ENCODE results near the gene NRG2.

NRG2 gene

DNA sequence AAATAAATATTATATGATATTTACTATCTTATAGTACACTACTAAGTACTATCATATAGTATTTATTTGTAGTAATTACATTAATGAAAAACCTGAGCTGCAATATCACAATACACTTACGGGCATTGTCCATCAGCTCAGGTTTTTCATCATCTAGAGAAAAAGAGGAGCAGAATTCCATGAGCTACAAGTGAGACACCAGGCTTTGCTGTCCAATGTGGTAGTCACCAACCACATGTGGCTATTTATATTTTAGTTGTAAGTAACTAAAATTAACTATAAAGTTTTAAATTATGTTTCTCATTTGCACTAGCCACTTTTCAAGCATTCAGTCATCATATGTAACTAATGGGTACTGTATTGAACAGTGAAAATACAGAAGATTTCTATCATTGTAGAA lies 13.8 kb upstream of the NRG2 start:
- no peak for DNase-seq (ENCODE audit: insufficient read length)
- FAIRE-seq = no peak
- TF ChIP-seq TAF1 (IDR thresholded peaks at IDR 0.05; ENCODE audit: borderline replicate concordance, low read depth, low read length) = no peak
- no peak for TF ChIP-seq POLR2AphosphoS5 (IDR thresholded peaks at IDR 0.05; ENCODE audit: low read depth, low read length)

DNA sequence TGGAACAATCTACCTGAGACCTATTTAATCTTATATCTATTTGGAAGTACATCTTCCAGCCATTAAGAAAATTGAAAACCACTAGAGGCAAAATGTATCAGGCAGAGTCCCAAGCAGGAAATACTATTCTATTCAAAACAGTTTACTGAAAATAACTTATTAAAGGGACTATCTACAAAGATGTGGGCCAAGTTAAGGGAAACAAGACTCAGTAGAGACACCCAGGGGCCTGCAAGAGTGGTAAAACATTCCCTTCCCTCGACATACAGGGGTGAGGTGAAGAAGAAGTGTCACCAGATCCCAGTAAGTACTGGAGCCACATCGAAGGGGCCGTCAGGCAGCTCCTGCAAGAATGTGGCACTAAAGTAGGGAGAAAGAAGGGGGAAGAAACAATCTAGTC lies 12.1 kb upstream of the NRG2 start:
- FAIRE-seq = no peak

DNA sequence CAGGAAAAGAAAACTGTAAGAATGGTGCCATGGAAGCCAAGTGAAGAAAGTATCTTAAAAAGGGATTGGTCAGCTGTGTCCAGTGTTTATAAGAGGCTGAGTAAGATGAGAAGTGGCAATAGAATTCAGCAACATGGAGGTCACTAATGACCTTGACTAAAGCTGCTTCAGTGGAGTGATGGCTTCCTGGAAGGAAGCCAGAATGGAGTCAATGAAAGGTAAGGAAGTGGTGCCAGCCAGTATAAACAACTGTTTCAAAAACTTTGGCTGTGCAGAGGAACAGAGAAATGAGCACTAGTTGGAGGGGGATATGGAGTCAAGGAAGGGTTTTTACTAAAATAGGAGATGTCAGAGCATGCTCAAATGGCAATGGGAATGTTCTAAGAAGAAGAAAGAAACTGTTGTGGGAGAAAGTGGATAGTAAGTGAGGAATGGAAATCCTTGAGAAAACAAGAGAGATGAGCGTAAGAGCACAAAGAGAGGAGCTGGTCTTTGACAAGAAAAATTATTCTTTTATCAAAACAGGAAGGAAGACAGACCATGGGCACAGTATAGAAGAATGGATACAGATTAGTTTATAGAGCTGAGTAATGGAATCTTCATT lies 11.1 kb upstream of the NRG2 start:
- TF ChIP-seq POLR2A (IDR thresholded peaks at IDR 0.05; ENCODE audit: low read depth, low read length) (no peak), TAF1 (IDR thresholded peaks at IDR 0.05; ENCODE audit: borderline replicate concordance, low read depth, low read length) (no peak)
- no peak for FAIRE-seq
- DNase-seq (ENCODE audit: insufficient read length) = no peak

More for the DNA sequence above, 12.1 kb upstream of the NRG2 start:
- TF ChIP-seq POLR2A (IDR thresholded peaks at IDR 0.05; ENCODE audit: low read depth, low read length) = no peak
- no peak for TF ChIP-seq TAF1 (IDR thresholded peaks at IDR 0.05; ENCODE audit: borderline replicate concordance, low read depth, low read length)
- TF ChIP-seq POLR2AphosphoS5 (IDR thresholded peaks at IDR 0.05; ENCODE audit: low read depth, low read length) = no peak
- no peak for DNase-seq (ENCODE audit: insufficient read length)

DNA sequence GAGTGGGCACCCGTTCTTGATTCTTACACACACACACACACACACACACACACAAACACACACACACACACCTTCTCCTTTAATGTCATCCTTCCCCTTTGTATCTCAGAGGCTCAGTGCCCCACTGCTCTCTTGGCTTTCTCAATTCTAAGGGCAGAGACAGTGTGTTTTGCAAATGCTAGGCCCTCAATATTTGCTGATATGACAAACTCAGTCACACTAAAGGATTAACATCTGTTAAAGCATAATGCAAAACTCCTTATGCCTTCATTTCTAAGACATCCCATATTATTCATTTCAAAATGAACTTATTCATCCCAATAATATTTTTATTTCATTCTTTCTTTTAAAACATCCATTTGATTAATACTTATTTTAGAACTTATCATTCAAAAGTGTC lies 8.9 kb upstream of the NRG2 start:
- DNase-seq (ENCODE audit: insufficient read length) (no peak), FAIRE-seq (no peak)
- TF ChIP-seq TAF1 (IDR thresholded peaks at IDR 0.05; ENCODE audit: borderline replicate concordance, low read depth, low read length) (no peak), POLR2AphosphoS5 (IDR thresholded peaks at IDR 0.05; ENCODE audit: low read depth, low read length) (no peak), POLR2A (IDR thresholded peaks at IDR 0.05; ENCODE audit: low read depth, low read length) (no peak)

DNA sequence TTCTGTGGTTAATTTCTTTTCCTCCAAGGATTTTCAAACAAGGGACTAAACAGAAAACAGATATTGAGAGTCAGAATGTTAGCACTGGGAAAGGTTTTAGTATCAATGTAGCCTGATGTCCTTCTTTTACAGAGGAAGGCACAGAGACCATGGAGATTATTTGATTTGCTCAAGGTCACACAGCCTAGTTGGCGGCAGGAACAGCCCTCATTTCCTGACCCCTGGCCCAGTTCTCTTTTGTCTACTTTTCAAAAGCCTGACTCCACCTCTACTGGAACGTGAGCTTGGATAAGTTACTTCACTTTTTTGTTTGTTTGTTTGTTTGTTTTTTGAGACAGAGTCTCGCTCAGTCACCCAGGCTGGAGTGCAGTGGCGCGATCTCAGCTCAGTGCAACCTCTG lies 6.6 kb upstream of the NRG2 start:
- FAIRE-seq = no peak
- DNase-seq (ENCODE audit: insufficient read length) = no peak
- TF ChIP-seq POLR2A (IDR thresholded peaks at IDR 0.05; ENCODE audit: low read depth, low read length) (no peak), POLR2AphosphoS5 (IDR thresholded peaks at IDR 0.05; ENCODE audit: low read depth, low read length) (no peak), TAF1 (IDR thresholded peaks at IDR 0.05; ENCODE audit: borderline replicate concordance, low read depth, low read length) (no peak)

DNA sequence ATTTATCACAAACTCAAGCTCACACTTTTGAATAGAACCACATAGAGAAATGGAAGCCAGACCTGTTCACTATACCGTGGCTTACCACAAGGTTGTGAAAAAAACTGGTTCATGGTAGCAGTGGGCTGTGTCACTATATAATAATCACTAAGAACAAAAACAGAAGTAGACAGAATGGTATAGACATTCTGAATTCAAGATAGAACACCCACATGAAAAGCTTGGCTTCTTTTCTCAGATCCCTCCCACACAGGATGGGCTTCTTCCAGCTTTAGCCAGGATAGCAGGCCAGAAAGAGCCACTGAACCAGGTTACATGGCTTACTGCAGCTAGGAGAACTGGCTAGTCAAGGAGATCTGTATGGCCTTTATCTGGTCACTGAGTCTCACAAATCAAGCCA lies 6.1 kb upstream of the NRG2 start:
- DNase-seq (ENCODE audit: insufficient read length) (no peak), FAIRE-seq (no peak)
- TF ChIP-seq POLR2AphosphoS5 (IDR thresholded peaks at IDR 0.05; ENCODE audit: low read depth, low read length) (no peak), TAF1 (IDR thresholded peaks at IDR 0.05; ENCODE audit: borderline replicate concordance, low read depth, low read length) (no peak), POLR2A (IDR thresholded peaks at IDR 0.05; ENCODE audit: low read depth, low read length) (no peak)

DNA sequence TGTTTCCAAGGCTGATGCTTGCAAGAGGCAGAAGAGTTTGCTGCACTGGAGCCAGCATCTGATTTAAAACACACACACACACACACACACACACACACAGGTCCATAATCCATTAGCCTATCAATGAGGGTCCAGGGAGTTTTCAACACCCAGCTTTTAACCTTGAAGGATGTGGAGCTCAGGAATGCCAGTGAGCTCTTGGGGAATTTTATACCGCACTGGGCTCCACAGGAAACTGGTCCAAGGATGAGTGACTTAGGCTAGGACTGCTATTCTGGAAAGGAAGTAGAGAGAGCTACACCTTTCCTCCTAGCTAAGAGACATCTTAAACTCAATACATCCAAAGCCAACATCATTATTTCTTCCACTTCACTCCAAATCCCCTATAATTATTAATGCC lies 942 bp upstream of the NRG2 start:
- FAIRE-seq = no peak
- TF ChIP-seq POLR2AphosphoS5 (IDR thresholded peaks at IDR 0.05; ENCODE audit: low read depth, low read length) = no peak
- no peak for DNase-seq (ENCODE audit: insufficient read length)

DNA sequence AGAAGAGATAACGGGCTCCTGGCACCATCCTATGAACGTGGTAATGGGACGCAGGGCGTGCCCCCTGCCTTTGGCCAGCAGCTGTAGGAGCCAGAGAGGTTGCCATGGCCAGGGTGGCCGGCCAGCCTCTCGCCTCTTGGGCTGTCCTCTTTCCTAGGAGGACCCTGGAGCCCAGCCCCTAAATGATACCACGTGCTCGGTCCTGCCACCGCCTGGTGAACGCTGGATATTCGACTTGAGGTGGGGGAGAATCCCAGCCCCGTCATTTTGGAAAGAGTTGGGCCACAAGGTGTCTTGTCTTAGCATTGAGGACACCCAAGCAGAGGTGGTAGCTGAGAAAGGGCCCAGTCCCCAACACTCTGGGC lies 391 bp upstream of the NRG2 start:
- DNase-seq (ENCODE audit: insufficient read length) = no peak
- peak; percentile 89 for FAIRE-seq
- TF ChIP-seq POLR2AphosphoS5 (IDR thresholded peaks at IDR 0.05; ENCODE audit: low read depth, low read length) (no peak), POLR2A (IDR thresholded peaks at IDR 0.05; ENCODE audit: low read depth, low read length) (no peak), TAF1 (IDR thresholded peaks at IDR 0.05; ENCODE audit: borderline replicate concordance, low read depth, low read length) (no peak)

DNA sequence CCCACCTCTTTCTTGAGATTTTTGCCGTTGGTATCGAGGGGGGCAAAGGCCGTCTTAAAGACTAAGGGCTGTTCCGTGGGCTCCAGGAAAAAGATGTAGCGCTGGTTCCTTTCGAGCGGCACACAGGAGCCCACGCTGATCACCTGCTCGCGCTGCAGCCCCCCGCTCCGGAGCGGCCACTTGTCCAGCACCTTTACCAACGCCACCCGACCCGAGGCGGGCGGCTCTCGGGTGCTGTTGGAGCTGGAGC lies 781 bp downstream of the NRG2 start:
- FAIRE-seq = no peak
- no peak for TF ChIP-seq POLR2A (IDR thresholded peaks at IDR 0.05; ENCODE audit: low read depth, low read length)
- no peak for TF ChIP-seq TAF1 (IDR thresholded peaks at IDR 0.05; ENCODE audit: borderline replicate concordance, low read depth, low read length)
- TF ChIP-seq POLR2AphosphoS5 (IDR thresholded peaks at IDR 0.05; ENCODE audit: low read depth, low read length) = no peak
- no peak for DNase-seq (ENCODE audit: insufficient read length)

DNA sequence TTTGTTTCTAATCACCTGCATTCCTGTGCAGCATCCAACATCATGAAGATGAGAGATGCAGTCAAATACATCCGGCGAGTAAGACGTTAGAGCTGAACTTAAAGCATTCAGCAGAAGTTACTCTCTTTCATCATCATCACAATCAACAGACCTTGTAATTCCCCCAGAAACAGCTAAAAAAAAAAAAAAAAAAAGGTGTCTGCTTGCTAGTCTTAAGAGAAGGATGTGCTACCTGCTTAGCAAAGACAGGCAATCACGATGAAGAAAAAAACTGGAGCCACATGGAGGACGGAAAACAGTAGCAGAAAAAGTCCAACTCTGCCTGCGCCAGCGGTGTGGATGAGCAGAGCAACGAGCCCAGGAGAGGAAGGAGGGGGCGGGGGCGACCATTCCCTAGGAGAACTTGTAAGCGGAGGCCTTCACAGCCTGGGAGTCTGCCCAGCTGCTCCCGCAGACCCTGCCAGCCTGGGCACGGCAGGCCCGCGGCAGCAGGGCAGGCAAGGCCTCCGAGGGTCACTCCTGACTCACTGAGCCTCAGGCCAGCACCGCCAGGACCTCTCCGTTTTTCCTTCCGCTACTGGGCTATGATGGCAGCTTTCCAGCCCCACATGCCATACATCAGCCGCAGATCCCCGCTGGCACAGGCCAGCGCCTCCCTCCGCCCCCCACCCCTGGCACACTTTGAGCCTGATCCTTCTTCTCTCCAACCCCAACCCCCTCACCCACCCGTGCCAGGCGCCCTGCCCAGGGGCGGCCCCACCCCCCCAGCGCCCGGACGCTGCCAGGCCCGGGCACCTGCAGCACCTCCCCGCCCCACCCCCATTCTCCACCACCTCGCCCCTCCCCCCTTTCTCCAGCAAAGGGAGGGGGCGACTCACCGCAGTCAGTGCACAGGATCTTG lies 1.4 kb downstream of the NRG2 start:
- DNase-seq (ENCODE audit: insufficient read length) (no peak), FAIRE-seq (peak; percentile 70)
- TF ChIP-seq POLR2A (IDR thresholded peaks at IDR 0.05; ENCODE audit: low read depth, low read length) (no peak; the same call in 1 of the 2 replicates), TAF1 (IDR thresholded peaks at IDR 0.05; ENCODE audit: borderline replicate concordance, low read depth, low read length) (no peak), POLR2AphosphoS5 (IDR thresholded peaks at IDR 0.05; ENCODE audit: low read depth, low read length) (no peak)

DNA sequence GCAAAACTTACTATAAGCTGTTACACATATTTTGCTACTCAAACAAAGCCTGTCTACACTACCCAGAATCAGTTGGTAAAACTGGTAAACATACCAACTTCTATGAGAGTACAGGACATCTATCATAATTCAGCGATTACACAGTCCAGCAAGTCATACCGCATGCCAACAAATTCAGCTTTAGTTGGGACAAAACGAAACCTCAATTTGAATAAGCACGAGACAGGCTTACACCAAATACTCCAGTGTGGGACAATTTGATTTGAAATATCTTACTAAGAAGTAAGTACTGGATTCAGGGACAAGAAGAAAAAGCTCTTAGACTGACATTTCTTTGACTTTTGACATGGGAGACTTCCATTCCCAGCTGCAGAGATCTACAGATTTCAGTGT lies 2.0 kb downstream of the NRG2 start:
- FAIRE-seq (peak; percentile 93), DNase-seq (ENCODE audit: insufficient read length) (no peak)
- TF ChIP-seq POLR2AphosphoS5 (IDR thresholded peaks at IDR 0.05; ENCODE audit: low read depth, low read length) = no peak
- no peak for TF ChIP-seq POLR2A (IDR thresholded peaks at IDR 0.05; ENCODE audit: low read depth, low read length)
- TF ChIP-seq TAF1 (IDR thresholded peaks at IDR 0.05; ENCODE audit: borderline replicate concordance, low read depth, low read length) = no peak

DNA sequence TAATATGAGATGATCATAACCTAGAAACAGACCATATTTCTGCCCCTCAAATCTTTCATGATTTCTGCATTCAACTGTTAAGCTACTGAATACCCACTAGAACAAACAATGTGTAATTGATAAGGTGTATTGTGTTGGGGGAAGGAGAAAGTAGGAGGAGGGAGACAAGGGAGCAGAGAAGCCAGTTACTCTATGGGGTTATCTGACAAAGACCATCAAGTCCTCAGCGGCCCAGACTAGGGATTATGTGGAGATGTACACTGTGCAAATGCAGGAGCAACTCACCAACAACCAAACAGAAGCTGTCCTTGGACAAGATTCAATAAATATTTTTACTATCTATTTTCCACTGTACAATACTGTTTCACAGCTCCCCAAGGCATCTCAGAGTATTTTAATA lies 2.7 kb downstream of the NRG2 start:
- TF ChIP-seq POLR2AphosphoS5 (IDR thresholded peaks at IDR 0.05; ENCODE audit: low read depth, low read length) (no peak), TAF1 (IDR thresholded peaks at IDR 0.05; ENCODE audit: borderline replicate concordance, low read depth, low read length) (no peak), POLR2A (IDR thresholded peaks at IDR 0.05; ENCODE audit: low read depth, low read length) (no peak)
- DNase-seq (ENCODE audit: insufficient read length) (no peak), FAIRE-seq (peak; percentile 44)
